ENCODE results near the gene EIF2B2.
"Not testable (repeated sequence)": the region's sequence is repeated elsewhere in the genome, so short reads cannot be mapped to it uniquely, and the experiment has no call there.

Gene EIF2B2

GRCh38 chr14:74995781-74996180 lies 6.9 kb upstream of the EIF2B2 start:
- not testable (repeated sequence) for DNase-seq

DNA sequence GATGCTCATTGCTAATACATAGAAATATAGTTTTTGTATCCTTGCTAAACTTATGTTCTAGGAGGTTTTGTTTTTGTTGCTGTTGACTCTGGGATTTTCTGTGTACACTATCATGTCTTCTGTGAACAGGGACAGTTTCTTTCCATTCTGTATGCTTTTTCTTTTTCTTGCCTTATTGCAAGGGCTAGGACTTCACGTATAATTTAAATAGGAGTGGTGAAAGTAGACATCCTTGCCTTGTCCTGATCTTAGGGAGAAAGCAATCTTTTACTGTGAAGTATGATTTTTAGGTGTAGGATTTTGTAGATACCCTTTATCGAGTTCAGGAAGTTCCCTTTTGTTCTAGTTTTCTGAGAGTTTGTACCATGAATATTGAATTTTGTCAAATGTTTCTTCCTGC lies 1.5 kb upstream of the EIF2B2 start:
- no peak for DNase-seq

GRCh38 chr14:75001899-75002298 lies 822 bp upstream of the EIF2B2 start:
- DNase-seq: no peak

- DNase-seq: no peak
Observed at GRCh38 chr14:75003250-75004027, 718 bp downstream of the EIF2B2 start.

- no peak for DNase-seq
Observed at GRCh38 chr14:75005357-75005756, 2.6 kb downstream of the EIF2B2 start.

GRCh38 chr14:75009176-75009575 lies 6.5 kb downstream of the EIF2B2 start:
- no peak for DNase-seq

- no peak for DNase-seq
Observed at GRCh38 chr14:75010472-75011093, 7.9 kb downstream of the EIF2B2 start.

DNA sequence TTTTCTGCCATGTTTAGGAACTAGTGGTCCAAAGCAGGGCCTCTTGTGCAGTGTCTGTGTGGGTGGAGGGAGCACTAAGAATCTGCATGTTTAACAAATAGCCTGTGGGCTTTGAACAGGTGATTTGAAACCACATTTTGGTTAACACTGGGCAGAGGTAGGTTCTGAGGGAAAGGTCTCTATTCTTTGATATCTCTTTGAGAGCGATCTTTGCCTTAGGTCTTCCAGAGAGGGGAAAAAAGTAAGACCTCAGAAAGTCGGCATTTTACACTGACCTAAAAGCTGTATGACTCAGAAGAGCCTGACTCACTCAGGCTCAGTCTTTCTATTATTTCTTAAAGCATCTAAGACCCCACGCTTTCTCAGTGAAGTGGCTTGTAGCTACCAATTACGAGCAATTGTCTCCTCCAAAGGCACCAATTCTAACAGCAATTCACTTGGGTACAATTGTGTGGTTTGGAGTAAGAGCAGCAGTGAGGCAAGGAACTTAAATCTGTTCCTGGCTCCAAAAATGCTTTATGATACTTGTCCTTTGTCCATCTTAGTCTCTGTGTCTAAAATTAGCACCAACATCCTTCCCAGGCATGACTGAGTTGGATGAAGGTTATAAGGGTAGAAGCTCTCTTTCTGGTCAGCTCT lies 8.8 kb downstream of the EIF2B2 start:
- DNase-seq: no peak

GRCh38 chr14:75013290-75013689 lies 10.6 kb downstream of the EIF2B2 start:
- no peak for DNase-seq

- DNase-seq: no peak
Observed at GRCh38 chr14:75015496-75015895, 12.8 kb downstream of the EIF2B2 start.

GRCh38 chr14:75016815-75017214 lies 14.1 kb downstream of the EIF2B2 start:
- DNase-seq: no peak

GRCh38 chr14:75018694-75019093 lies 16.0 kb downstream of the EIF2B2 start:
- DNase-seq: no peak

- DNase-seq: no peak
Observed at GRCh38 chr14:75022655-75023054, 19.9 kb downstream of the EIF2B2 start.

DNA sequence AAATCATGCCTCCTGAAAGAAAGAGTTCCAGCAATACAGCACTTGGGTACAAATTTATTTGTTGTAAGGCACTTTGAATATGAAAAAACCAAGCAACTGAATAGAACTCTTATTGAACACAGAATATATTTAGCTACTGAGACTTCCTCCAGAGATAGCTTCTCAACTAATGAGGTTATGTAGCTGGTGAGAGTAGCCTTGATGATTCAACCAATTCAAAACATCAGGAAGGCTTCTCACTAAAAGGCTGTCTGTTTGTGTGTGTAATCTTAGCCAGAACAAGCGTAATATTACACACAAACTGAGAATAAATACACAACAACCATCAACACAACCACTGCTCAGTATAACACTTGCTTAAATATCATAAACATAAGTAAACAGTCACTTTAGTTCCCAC lies 20.4 kb downstream of the EIF2B2 start:
- no peak for DNase-seq

GRCh38 chr14:75025082-75025481 lies 22.4 kb downstream of the EIF2B2 start:
- DNase-seq: no peak

DNA sequence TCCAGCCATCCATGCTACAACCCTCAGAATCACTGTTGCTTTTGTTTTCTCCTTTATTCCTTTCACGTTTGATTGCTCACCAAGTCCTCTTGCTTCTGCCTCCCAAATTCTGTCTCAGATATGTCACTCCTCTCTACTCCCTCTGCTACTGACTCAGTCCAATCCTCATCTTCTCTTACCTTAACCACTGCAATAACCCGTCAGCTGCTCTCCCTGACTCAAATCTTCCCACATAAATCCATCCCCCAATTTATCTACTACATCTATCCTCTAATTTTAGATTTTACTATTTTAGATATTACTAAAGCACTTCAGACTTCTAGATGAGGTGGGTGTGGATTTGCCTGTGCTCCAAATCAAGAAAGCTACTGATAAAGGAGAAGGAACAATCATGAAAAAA lies 23.2 kb downstream of the EIF2B2 start:
- no peak for DNase-seq

DNA sequence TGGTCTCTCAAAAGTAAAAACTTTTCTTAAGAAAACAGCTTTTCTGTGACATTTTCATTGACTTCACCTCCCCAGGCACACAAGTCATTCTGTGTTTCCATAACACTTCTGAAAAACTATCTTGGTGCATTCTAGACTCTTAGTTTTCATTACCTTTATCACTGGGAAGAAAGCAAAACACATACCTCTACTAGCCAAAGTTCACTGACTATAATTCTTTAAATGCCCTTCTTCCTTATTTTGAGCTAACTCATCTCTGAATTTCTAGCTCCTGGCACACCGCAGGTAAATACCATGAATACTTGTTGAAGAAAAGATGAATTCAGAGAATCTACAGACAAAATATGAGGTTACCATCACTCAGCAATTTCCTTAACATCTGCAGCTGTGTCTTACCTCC lies 27.4 kb downstream of the EIF2B2 start:
- no peak for DNase-seq

DNA sequence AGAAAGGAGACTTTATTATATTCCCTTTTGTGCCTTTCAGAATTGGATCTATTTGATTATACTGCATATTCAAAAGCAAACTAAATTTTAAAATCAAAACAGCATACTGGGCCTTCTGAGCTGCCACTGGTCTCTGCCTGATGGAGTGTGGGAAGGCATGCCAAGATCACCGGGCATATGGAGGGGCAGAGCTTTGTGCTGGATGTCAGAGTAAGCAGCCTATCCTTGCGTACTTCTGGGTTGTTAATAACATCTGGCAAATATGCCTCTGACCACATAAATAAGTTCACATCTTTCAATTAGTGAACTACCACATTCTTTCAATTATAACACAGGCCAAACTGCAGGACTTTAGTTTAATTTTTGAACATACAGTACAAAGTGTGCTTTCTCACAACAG lies 30.2 kb downstream of the EIF2B2 start:
- no peak for DNase-seq

- DNase-seq: no peak
Observed at GRCh38 chr14:75040507-75040906, 37.8 kb downstream of the EIF2B2 start.

- DNase-seq: no peak
Observed at GRCh38 chr14:75040959-75041358, 38.2 kb downstream of the EIF2B2 start.

DNA sequence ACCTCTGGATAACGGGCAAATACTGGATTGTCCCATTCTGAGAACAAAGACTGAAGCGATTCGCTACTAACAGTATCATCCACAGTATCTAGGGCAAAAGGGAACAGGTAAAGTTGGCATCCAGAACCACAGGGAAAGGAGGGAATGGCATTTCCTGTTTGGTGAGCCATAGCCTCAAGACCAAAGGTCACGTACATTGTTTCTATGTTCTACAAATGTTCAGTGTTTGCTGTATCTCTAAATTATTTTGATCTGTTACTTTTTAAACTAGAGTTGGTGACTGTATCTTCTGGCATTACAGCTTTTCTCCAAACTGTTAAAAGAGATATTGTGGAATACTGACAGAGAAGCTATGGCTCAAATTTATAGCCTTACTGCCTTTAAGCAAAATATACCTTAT lies 38.9 kb downstream of the EIF2B2 start:
- DNase-seq: no peak

GRCh38 chr14:75042035-75042434 lies 39.3 kb downstream of the EIF2B2 start:
- DNase-seq: no peak

- DNase-seq: no peak
Observed at GRCh38 chr14:75044322-75044721, 41.6 kb downstream of the EIF2B2 start.

DNA sequence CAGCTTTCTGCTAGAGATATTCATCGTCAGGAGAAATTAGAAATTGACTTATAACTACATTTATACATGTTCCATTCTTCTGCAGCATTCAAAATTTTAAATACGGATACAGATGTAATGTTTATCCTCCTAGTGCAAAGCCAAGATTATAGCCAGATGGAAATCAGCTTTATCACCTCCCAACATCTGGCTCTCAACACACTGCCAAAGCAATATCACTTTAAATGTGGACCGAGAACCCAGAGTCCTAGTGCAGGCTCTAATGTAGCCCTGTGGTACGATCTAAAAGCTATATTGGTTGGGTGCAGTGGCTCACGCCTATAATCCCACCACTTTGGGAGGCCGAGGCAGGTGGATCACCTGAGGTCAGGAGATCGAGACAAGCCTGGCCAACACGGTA lies 42.0 kb downstream of the EIF2B2 start:
- DNase-seq: no peak

All from stimulated activated CD4-positive, alpha-beta T cell treated with anti-CD3 and anti-CD28 coated beads, Interleukin-4, amount 100 ng/mL, for 1 hour (primary cell).